PFSK-1 (cell line): Measurements from ENCODE around the gene OR4C45.

ENCODE experiments used
- FOXP2 ChIP-seq: optimal IDR thresholded peaks from 2 replicates; pipeline ENCODE3; 2011; ENCODE audit warnings: borderline replicate concordance, control low read depth, inconsistent platforms; ENCODE audit not compliant: insufficient read depth; ENCODE audit errors: extremely low read length, extremely low read depth
- POLR2AphosphoS5 ChIP-seq: IDR thresholded peaks from 2 replicates; pipeline ENCODE4 v1.6.1; 2012; ENCODE audit warnings: low read depth, mild to moderate bottlenecking, control low read depth, low read length, moderate library complexity
- REST ChIP-seq, 2 experiments: IDR thresholded peaks; 2 replicates each; pipeline versions ENCODE4 v1.6.1 to v1.8.0; 2011 to 2012; ENCODE audit warnings: low read depth in 2 of 2, low read length in 2 of 2, control low read depth in 1 of 2, inconsistent platforms in 1 of 2, mild to moderate bottlenecking in 1 of 2, moderate library complexity in 1 of 2; ENCODE audit not compliant: insufficient read depth in 1 of 2
- SIN3A ChIP-seq: IDR thresholded peaks from 2 replicates; pipeline ENCODE4 v1.6.1; 2012; ENCODE audit warnings: mild to moderate bottlenecking, low read length, moderate library complexity, borderline replicate concordance; ENCODE audit not compliant: insufficient read depth
- TAF1 ChIP-seq: IDR thresholded peaks from 2 replicates; pipeline ENCODE4 v1.6.1; 2012; ENCODE audit warnings: low read length, control low read depth, borderline replicate concordance; ENCODE audit not compliant: insufficient read depth

GRCh38 chr11:50032574-50032973, at the start of gene OR4C45:
- no peak for TF ChIP-seq TAF1
- TF ChIP-seq POLR2AphosphoS5 = no peak
- no peak for TF ChIP-seq FOXP2
- TF ChIP-seq REST (IDR thresholded peaks at IDR 0.05; ENCODE audit: insufficient read depth in 1 of 2, low read depth in 2 of 2, low read length in 2 of 2) = no peak
- TF ChIP-seq SIN3A = no peak
